SH-SY5Y (cell line): ENCODE results near the gene IL32.

Source experiments
- GATA2 ChIP-seq: IDR thresholded peaks from 2 replicates; pipeline ENCODE4 v1.6.1; 2011; ENCODE audit warnings: mild to moderate bottlenecking, low read depth, low read length
- GATA3 ChIP-seq: IDR thresholded peaks from 2 replicates; pipeline ENCODE4 v1.6.1; 2011; ENCODE audit warnings: low read depth, mild to moderate bottlenecking, low read length, moderate library complexity

Gene IL32

DNA sequence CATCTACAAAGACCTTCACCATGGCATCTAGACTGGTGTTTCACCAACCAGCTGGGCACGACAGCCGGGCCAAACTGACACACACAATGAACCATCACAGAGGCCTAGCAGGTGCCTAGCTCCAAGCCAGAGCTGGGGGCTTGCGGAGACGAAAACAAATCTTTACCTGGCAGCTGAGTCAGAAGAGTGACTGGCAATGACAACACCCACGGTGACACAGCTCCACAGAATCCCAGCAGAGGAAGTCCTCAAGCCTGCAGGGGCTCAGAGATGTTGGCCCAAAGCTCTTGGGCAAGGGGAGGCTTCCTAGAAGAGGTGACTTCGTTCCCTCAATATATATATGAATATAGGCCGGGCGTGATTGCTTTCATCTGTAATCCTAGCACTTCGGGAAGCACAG, 13.9 kb upstream of the IL32 start:
- TF ChIP-seq GATA3 = no peak
- TF ChIP-seq GATA2 = no peak

GRCh38 chr16:3054965-3055733, 10.3 kb upstream of the IL32 start:
- TF ChIP-seq GATA2 (no peak), GATA3 (no peak)

- TF ChIP-seq GATA3 = no peak
- no peak for TF ChIP-seq GATA2
These were observed 8.9 kb upstream of the IL32 start for GRCh38 chr16:3056336-3057180.

DNA sequence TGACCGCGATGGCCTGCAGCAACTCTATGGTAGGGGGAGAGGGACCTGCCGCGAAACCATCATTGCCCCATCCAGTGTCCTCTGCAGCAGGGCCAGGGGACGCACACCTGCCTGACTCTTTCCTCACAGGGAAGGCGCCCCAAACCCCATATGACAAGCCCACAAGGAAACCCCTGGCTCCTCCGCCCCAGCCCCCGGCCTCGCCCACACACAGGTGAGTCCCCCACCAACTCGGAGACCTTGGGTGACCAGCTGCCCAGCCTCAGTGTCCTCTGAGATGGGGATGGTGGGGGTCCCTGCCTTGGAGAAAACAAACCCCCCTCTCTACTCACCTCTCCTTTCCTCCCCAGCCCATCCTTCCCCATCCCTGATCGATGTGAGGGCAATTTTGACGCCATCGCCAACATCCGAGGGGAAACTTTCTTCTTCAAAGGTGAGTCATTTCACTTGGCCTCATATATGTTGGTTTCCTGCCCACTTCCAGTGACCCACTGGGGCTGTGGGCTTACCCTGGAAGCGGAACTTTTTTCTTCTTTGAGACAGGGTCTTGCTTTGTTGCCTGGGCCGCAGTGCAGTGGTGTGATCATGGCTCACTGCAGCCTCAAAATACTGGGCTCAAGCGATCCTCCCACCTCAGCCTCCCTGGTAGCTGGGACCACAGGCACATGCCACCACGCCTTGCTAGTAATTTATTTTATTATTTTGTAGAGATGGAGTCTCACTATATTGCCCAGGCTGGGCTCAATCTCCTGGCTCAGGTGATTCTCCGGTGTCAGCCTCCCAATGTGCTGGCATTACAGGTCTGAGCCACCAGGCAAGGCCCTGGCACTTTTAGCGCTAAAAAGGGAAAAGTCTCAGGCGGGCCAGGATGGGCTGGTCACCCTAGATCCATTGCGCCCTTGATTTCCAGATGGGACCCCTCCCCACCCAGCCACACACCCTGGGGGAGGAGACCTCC, 8.0 kb upstream of the IL32 start:
- TF ChIP-seq GATA2 (no peak), GATA3 (no peak)

DNA sequence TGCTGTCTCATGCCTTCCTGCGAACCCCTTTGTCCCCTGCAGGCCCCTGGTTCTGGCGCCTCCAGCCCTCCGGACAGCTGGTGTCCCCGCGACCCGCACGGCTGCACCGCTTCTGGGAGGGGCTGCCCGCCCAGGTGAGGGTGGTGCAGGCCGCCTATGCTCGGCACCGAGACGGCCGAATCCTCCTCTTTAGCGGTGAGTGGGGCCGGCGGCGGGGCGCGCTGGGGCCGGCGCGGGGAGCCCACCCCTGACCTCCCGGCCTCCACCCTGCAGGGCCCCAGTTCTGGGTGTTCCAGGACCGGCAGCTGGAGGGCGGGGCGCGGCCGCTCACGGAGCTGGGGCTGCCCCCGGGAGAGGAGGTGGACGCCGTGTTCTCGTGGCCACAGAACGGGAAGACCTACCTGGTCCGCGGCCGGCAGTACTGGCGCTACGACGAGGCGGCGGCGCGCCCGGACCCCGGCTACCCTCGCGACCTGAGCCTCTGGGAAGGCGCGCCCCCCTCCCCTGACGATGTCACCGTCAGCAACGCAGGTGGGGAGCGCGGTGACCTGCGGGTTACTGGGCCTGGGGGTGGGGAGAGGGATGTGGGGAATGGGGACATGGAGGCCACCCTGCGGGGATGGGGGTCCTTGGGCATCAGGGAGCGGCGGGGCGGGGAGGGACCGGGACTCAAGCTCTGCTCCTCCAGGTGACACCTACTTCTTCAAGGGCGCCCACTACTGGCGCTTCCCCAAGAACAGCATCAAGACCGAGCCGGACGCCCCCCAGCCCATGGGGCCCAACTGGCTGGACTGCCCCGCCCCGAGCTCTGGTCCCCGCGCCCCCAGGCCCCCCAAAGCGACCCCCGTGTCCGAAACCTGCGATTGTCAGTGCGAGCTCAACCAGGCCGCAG, 7.1 kb upstream of the IL32 start:
- TF ChIP-seq GATA3 (no peak), GATA2 (no peak)

GRCh38 chr16:3059041-3059722, 6.3 kb upstream of the IL32 start:
- TF ChIP-seq GATA3 = no peak
- TF ChIP-seq GATA2 = no peak

DNA sequence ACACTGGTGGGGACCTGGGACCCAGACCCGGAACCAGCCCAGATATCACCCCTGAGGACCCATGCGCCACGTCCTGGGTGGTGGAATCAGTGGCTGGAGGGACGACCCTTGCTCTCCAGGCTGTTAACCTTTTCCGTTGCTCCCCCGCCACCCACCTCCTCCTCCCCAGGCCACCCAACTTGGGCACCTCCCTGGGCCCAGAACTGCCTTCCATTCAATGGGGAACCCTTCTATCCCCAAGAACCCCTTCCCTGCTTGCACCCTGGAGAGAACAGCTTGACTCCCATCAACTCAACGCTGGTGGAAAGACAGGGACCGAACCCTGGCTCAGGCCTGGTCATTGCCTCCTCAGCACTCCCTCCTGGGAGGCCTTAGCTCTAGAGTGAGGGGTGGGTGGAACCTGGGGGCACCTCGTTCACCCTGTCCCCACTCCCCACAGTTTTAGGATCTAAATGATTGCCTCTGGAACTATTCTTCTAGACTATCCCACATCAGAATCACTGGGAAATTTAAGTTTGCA, 5.7 kb upstream of the IL32 start:
- TF ChIP-seq GATA3 (no peak), GATA2 (no peak)

GRCh38 chr16:3060339-3061127, 4.9 kb upstream of the IL32 start:
- no peak for TF ChIP-seq GATA3
- TF ChIP-seq GATA2 = no peak

DNA sequence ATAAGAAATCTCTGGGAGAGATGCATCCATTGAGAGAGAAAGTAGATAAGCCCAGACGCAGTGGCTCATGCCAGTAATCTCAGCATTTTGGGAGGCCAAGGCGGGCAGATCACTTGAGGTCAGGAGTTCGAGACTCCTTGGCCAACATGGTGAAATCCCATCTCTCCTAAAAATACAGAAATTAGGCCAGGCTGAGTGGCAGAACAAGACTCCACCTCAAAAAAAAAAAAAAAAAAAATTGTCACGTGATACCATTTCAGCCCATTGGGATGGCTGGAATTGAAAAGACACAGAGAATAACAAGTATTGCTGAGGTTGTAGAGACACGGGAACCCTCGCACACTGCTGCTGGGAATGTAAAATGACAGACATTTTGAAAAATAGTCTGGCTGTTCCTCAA, 2.9 kb upstream of the IL32 start:
- TF ChIP-seq GATA2 (no peak), GATA3 (no peak)

DNA sequence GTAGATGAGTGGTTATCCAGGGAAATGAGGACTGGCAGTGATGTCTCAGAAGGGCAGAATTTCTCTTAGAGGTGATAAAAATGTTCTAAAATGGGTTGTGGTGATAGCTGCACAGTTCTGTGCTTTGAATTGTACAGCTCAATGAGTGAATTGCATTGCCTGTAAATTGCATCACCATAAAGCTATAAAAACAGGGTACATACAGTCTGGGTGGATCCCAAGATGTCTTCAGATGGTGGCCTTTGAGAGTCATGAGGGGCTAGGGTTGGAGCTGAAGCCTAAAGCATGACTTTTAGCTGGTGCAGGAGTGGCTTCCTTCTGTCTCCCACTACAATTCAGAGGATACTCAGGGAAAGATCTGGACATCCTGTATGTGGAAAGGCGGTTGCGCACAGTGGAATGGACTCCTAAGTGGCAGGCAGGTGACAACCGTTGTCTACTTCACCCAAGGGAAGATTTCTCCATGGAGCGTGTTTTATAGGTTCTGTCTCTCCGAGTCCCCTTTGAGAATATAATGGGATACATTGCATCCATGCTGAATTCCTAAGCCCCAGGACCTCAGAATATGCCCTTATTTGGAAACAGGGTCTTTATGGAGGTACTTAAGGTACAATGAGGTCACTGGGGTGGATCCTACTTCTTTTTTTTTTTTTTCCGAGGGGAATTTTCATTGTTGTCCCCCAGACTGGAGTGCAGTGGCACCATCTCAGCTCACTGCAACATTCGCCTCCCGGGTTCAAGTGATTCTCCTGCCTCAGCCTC, 1.6 kb upstream of the IL32 start:
- TF ChIP-seq GATA3 (no peak), GATA2 (no peak)
